ENCODE measurements around the gene GPC6.

The GPC6 gene

GRCh38 chr13:94433055-94433961 is 1206.7 kb downstream of the GPC6 start:
- no peak for DNase-seq (ENCODE audit: extremely low read depth, low read depth)
- no peak overlapping the region for H3K4me3 ChIP-seq (replicated peaks; ENCODE audit: low read depth, low read length)

DNA sequence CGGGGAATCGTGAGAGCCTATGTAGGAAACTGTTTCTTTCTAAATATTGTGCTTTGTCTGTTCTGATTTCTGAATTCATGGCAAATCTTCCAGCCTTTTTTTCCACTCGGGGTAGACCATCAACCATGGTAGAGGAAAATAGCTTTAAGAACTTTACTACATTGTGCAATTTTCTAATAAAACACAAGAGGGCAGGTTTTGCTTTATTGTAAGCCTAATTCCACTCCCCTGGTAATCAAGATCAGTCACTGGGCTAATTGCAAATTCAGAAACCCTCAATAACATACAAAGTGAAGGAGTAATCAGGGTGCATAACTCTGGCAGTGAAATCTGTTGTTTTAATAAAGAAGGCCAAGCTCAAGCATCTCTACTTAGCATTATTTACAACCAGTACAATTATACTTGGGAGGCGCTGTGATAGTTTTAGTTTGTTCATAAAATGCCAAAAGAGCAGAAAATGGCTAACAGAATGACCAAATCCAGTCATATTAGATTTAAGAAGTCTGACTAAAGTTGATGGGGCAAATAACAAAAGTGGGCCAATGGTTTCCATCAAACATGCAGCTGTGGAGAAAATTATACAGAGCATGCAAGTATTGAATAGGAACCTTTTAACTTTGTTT is 1209.1 kb downstream of the GPC6 start:
- H3K4me3 ChIP-seq (replicated peaks; ENCODE audit: low read depth, low read length), result no peak overlapping the region
- peak; percentile 46 for TF ChIP-seq CTCF (IDR thresholded peaks at IDR 0.05; ENCODE audit: low read depth, low read length, missing control alignments)
- DNase-seq (ENCODE audit: extremely low read depth, low read depth), result peak; percentile 29

More at GRCh38 chr13:94433055-94433961, 1206.7 kb downstream of the GPC6 start:
- no peak for TF ChIP-seq CTCF (IDR thresholded peaks at IDR 0.05; ENCODE audit: low read depth, low read length, missing control alignments)

GRCh38 chr13:94444826-94445225 is 1218.2 kb downstream of the GPC6 start:
- no peak for DNase-seq (ENCODE audit: extremely low read depth, low read depth)
- TF ChIP-seq CTCF (IDR thresholded peaks at IDR 0.05; ENCODE audit: low read depth, low read length, missing control alignments), result no peak
- no peak overlapping the region for H3K4me3 ChIP-seq (replicated peaks; ENCODE audit: low read depth, low read length)

- TF ChIP-seq CTCF (IDR thresholded peaks at IDR 0.05; ENCODE audit: low read depth, low read length, missing control alignments), result no peak
- no peak overlapping the region for H3K4me3 ChIP-seq (replicated peaks; ENCODE audit: low read depth, low read length)
- DNase-seq (ENCODE audit: extremely low read depth, low read depth), result no peak
Observed at GRCh38 chr13:94454334-94454733, 1227.7 kb downstream of the GPC6 start.

- no peak for TF ChIP-seq CTCF (IDR thresholded peaks at IDR 0.05; ENCODE audit: low read depth, low read length, missing control alignments)
- H3K4me3 ChIP-seq (replicated peaks; ENCODE audit: low read depth, low read length), result no peak overlapping the region
- DNase-seq (ENCODE audit: extremely low read depth, low read depth), result no peak
Observed at GRCh38 chr13:94454906-94455305, 1228.3 kb downstream of the GPC6 start.

GRCh38 chr13:94455414-94455813 is 1228.8 kb downstream of the GPC6 start:
- no peak for TF ChIP-seq CTCF (IDR thresholded peaks at IDR 0.05; ENCODE audit: low read depth, low read length, missing control alignments)
- H3K4me3 ChIP-seq (replicated peaks; ENCODE audit: low read depth, low read length), result no peak overlapping the region
- no peak for DNase-seq (ENCODE audit: extremely low read depth, low read depth)
